OCI-LY3 (cell line): ENCODE measurements around the gene CNTN5.

Experiments
- H2AFZ ChIP-seq: fragments of 200-600, 300-600 bp; shearing (Covaris generic); 2 replicates; pipeline ENCODE4 v1.6.0; 2014; ENCODE audit warnings: antibody characterized with exemption, low read depth, low read length
- H3K27ac ChIP-seq: fragments of 200-600, 300-600 bp; sonication (generic); 2 replicates; pipeline ENCODE4 v1.5.1; 2014; ENCODE audit warnings: mild to moderate bottlenecking, low read length, moderate library complexity, mixed read lengths
- H3K27me3 ChIP-seq: fragments of 200-600, 300-600 bp; sonication (generic); 2 replicates; pipeline ENCODE4 v1.6.1; 2014; ENCODE audit warnings: low read depth, low read length, mixed read lengths
- H3K36me3 ChIP-seq: fragments of 200-600, 300-600 bp; sonication (generic); replicated peaks from 2 replicates; pipeline ENCODE3; 2014; ENCODE audit warnings: low read depth, low read length, mixed read lengths
- H3K4me1 ChIP-seq: fragments of 300-600, 200-600 bp; sonication (generic); 2 replicates; pipeline ENCODE4 v1.6.1; 2014; ENCODE audit warnings: low read length, mixed read lengths
- H3K4me2 ChIP-seq: fragments of 200-600, 300-600 bp; sonication (generic); 2 replicates; pipeline ENCODE4 v1.6.1; 2014; ENCODE audit warnings: low read length, mixed read lengths
- H3K4me3 ChIP-seq: fragments of 300-600, 200-600 bp; sonication (generic); 2 replicates; pipeline ENCODE4 v1.5.1; 2014; ENCODE audit warnings: antibody characterized with exemption, mild to moderate bottlenecking, low read length, moderate library complexity
- H3K79me2 ChIP-seq: fragments of 300-600, 200-600 bp; shearing (Covaris generic); 2 replicates; pipeline ENCODE4 v1.6.1; 2014; ENCODE audit warnings: mild to moderate bottlenecking, low read length, mixed read lengths
- H3K9ac ChIP-seq: fragments of 300-600, 200-600 bp; shearing (Covaris generic); 2 replicates; pipeline ENCODE4 v1.6.0; 2014; ENCODE audit warnings: mild to moderate bottlenecking, low read length, moderate library complexity
- H3K9me3 ChIP-seq: fragments of 200-600, 300-600 bp; shearing (Covaris generic); 2 replicates; pipeline ENCODE4 v1.6.1; 2014; ENCODE audit warnings: low read length, mixed read lengths; ENCODE audit not compliant: insufficient read depth
- H4K20me1 ChIP-seq: fragments of 200-600, 300-600 bp; sonication (generic); 2 replicates; pipeline ENCODE4 v1.6.1; 2016; ENCODE audit warnings: low read length, mixed read lengths; ENCODE audit not compliant: insufficient read depth
- CTCF ChIP-seq: fragments of 200-600, 300-600 bp; sonication (generic); IDR thresholded peaks from 2 replicates; pipeline ENCODE4 v1.5.1; 2014; ENCODE audit warnings: antibody characterized with exemption, low read length, low read depth
- EZH2phosphoT487 ChIP-seq: fragments of 200-600 bp; shearing (Covaris generic); IDR thresholded peaks from 2 replicates; pipeline ENCODE4 v1.6.1; 2018; ENCODE audit warnings: antibody characterized with exemption, mixed run types, low read depth

CNTN5 gene

GRCh38 chr11:99916078-99916477 lies 895.3 kb downstream of the CNTN5 start:
- H3K27ac ChIP-seq = no peak overlapping the region
- H4K20me1 ChIP-seq = no peaks in the 10 kb centered on the region
- no peaks in the 10 kb centered on the region for H3K9me3 ChIP-seq
- H3K9ac ChIP-seq = no peak overlapping the region
- H3K79me2 ChIP-seq = no peaks in the 10 kb centered on the region
- no peaks in the 10 kb centered on the region for H3K36me3 ChIP-seq
- no peaks in the 10 kb centered on the region for H3K27me3 ChIP-seq
- H3K4me2 ChIP-seq = no peak overlapping the region
- TF ChIP-seq EZH2phosphoT487 = no peak
- TF ChIP-seq CTCF = no peak
- no peak overlapping the region for H2AFZ ChIP-seq
- H3K4me1 ChIP-seq = no peaks in the 10 kb centered on the region
- H3K4me3 ChIP-seq = no peak overlapping the region

GRCh38 chr11:99918761-99919160 lies 898.0 kb downstream of the CNTN5 start:
- Histone ChIP-seq H3K79me2 (no peaks in the 10 kb centered on the region), H3K4me1 (no peaks in the 10 kb centered on the region), H3K27me3 (no peaks in the 10 kb centered on the region), H3K4me2 (no peak overlapping the region), H4K20me1 (no peaks in the 10 kb centered on the region), H3K27ac (no peak overlapping the region), H2AFZ (no peak overlapping the region), H3K9me3 (no peaks in the 10 kb centered on the region), H3K4me3 (no peak overlapping the region), H3K9ac (no peak overlapping the region), H3K36me3 (no peaks in the 10 kb centered on the region)
- TF ChIP-seq CTCF = no peak
- no peak for TF ChIP-seq EZH2phosphoT487

GRCh38 chr11:99920956-99921355 lies 900.2 kb downstream of the CNTN5 start:
- Histone ChIP-seq H3K27ac (no peak overlapping the region), H4K20me1 (no peaks in the 10 kb centered on the region), H3K4me3 (no peak overlapping the region), H3K27me3 (no peaks in the 10 kb centered on the region), H3K4me1 (no peaks in the 10 kb centered on the region), H2AFZ (no peak overlapping the region), H3K9ac (no peak overlapping the region), H3K4me2 (no peak overlapping the region), H3K9me3 (no peaks in the 10 kb centered on the region), H3K79me2 (no peaks in the 10 kb centered on the region), H3K36me3 (no peaks in the 10 kb centered on the region)
- TF ChIP-seq CTCF (no peak), EZH2phosphoT487 (no peak)

GRCh38 chr11:99925968-99926367 lies 905.2 kb downstream of the CNTN5 start:
- Histone ChIP-seq H4K20me1 (no peaks in the 10 kb centered on the region), H3K4me2 (no peak overlapping the region), H3K27me3 (no peaks in the 10 kb centered on the region), H3K9ac (no peak overlapping the region), H3K9me3 (no peaks in the 10 kb centered on the region), H3K4me1 (no peaks in the 10 kb centered on the region), H2AFZ (no peak overlapping the region), H3K4me3 (no peak overlapping the region), H3K79me2 (no peaks in the 10 kb centered on the region), H3K27ac (no peak overlapping the region), H3K36me3 (no peaks in the 10 kb centered on the region)
- no peak for TF ChIP-seq EZH2phosphoT487
- no peak for TF ChIP-seq CTCF
